Activated CD4-positive, alpha-beta T cell treated with anti-CD3 and anti-CD28 coated beads, Interleukin-2, amount 10 ng/mL, durations not matched to agents 24 days and 14 days (primary cell): ENCODE measurements around the gene OPCML. TPM values are rescaled to one million over a fixed set of nuclear protein-coding genes. Genes with fewer than 3 reads are reported as not detected.

ENCODE experiments used
- DNase-seq: peaks from one replicate; pipeline ENCODE4 v3.0.0; 2022
- H3K27ac Mint-ChIP-seq: one replicate; pipeline ENCODE4 v1.8.0; 2022; ENCODE audit warnings: mild to moderate bottlenecking, mixed read lengths
- H3K27me3 Mint-ChIP-seq: one replicate; pipeline ENCODE4 v1.8.0; 2022; ENCODE audit warnings: mixed read lengths
- H3K36me3 Mint-ChIP-seq: one replicate; pipeline ENCODE4 v1.8.0; 2022; ENCODE audit warnings: low read depth, mild to moderate bottlenecking, mixed read lengths
- H3K4me1 Mint-ChIP-seq: one replicate; pipeline ENCODE4 v1.8.0; 2021; ENCODE audit warnings: mixed read lengths
- H3K4me3 Mint-ChIP-seq: one replicate; pipeline ENCODE4 v1.8.0; 2022; ENCODE audit warnings: mild to moderate bottlenecking, moderate library complexity, mixed read lengths
- H3K9me3 Mint-ChIP-seq: one replicate; pipeline ENCODE4 v1.8.0; 2021; ENCODE audit warnings: mixed read lengths
- intact Hi-C: fragments of 100-400 bp; cut with micrococcal nuclease; formaldehyde crosslinking; loops from one replicate; pipeline ENCODE4 v1.15.1; 2023
- total RNA-seq: library from RNA; stranded (reverse); gene quantifications from 2 replicates; pipeline ENCODE4 v1.2.3, GENCODE V29; 2022

The OPCML gene
- total RNA-seq, 1 donor from 2014 or later, result not detected

DNA sequence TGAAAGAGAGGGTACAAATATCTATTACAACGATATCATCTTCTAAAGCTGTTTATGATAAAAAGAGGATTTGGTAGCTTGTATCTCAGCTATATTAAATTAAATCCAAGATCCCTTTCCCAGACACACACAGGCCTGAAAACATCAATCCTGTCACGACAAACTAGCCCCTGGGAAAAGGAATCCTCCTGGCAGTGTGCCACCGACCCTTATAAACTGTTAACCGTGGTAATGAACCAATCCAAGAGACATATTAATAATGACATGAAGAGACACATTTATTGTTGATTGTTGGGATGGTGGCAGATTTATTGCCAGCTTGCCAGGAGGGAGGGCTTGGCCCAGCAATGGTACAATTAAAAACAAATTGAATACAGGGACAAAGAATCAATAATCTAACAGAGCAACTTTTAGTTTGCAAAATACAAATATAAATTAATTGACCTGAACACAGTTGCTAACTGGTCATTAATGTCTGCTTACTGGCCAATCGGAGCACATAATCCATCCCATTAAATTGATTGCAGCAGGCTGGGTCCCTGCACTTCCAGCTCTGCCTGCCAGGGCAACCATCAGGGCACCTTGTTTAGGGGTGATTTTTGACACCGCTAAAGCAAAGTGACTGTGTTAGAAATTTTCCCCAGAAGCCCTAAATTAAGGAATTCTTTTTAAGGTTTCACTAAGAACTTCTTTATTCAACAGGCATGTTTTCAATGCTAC is 887.6 kb downstream of the OPCML start:
- Mint-ChIP-seq H3K27me3 (no peaks in the 10 kb centered on the region), H3K4me3 (no peak overlapping the region), H3K9me3 (peaks cover 3% of the 10 kb centered on the region), H3K36me3 (no peaks in the 10 kb centered on the region), H3K4me1 (no peaks in the 10 kb centered on the region), H3K27ac (no peak overlapping the region)
- intact Hi-C loops, result no loop called here
- no peak for DNase-seq

DNA sequence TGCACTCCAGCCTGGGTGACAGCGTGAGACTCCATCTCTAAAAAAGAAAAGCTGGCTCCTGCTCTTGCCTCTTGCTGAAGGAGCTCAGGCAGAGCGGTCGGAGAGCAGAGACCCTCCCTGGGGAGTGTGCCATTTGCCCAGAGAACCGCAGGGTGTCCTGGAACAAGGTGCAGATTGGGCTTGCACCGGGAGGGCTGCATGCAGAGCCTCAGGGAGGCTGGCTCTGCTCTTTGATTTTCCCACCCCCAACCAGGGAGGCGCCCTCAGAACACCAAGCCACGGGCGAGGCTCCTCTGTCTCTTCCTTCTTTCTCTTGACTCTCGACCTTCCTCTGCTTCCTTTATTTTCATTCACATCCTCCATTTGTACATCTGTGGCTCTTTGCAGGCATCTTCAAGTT is 889.1 kb downstream of the OPCML start:
- Mint-ChIP-seq H3K27ac (no peak overlapping the region), H3K9me3 (peaks cover 3% of the 10 kb centered on the region), H3K4me1 (no peaks in the 10 kb centered on the region), H3K27me3 (no peaks in the 10 kb centered on the region), H3K4me3 (no peak overlapping the region), H3K36me3 (no peaks in the 10 kb centered on the region)
- intact Hi-C loops, result no loop called here
- no peak for DNase-seq

DNA sequence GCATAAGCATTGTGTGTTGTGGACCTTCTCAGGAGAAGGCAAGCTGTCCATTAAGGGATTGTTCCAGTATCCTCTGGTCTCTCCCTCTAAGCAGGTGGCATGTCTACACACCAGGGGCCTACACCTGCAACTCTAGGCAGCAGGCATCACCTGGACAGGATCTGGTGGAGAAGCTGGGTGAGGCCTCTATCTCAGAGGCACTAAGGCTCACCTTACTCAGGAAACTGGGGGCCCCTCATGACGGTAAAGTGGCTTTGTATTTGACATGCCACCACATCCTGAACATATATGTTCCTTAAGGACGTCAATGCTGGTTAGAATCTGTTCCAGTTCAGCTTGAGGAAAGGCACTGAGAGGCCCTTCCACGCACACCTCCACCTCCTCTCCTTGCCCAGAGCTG is 891.3 kb downstream of the OPCML start:
- no peaks in the 10 kb centered on the region for H3K27me3 Mint-ChIP-seq

DNA sequence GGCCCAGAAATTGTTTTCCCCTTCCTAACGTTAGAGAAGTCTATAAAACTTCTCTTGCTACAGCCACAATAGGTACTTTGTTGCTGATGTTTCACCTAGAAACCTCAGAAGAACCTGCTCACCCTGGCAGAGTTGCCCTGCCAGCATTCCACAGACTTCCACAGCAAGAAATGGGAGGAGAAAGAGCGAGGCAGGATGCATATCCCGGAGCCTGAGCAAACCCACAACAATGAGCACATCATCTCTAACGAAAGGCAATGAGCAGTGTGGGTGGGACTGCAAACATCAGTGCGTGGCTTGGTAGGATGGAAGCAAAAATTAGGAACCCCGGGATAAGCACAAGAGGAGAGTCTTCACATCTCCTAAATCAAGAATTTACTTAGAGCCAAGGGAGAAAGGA is 892.3 kb downstream of the OPCML start:
- Mint-ChIP-seq H3K36me3 (no peaks in the 10 kb centered on the region), H3K27ac (no peak overlapping the region), H3K4me1 (no peaks in the 10 kb centered on the region), H3K27me3 (no peaks in the 10 kb centered on the region), H3K4me3 (no peak overlapping the region), H3K9me3 (no peaks in the 10 kb centered on the region)
- intact Hi-C loops, result no loop called here
- no peak for DNase-seq

More for the DNA sequence above, 891.3 kb downstream of the OPCML start:
- H3K4me3 Mint-ChIP-seq, result no peak overlapping the region
- no peaks in the 10 kb centered on the region for H3K4me1 Mint-ChIP-seq
- H3K36me3 Mint-ChIP-seq, result no peaks in the 10 kb centered on the region
- no peak overlapping the region for H3K27ac Mint-ChIP-seq
- peaks cover 3% of the 10 kb centered on the region for H3K9me3 Mint-ChIP-seq
- no peak for DNase-seq
- intact Hi-C loops, result no loop called here

DNA sequence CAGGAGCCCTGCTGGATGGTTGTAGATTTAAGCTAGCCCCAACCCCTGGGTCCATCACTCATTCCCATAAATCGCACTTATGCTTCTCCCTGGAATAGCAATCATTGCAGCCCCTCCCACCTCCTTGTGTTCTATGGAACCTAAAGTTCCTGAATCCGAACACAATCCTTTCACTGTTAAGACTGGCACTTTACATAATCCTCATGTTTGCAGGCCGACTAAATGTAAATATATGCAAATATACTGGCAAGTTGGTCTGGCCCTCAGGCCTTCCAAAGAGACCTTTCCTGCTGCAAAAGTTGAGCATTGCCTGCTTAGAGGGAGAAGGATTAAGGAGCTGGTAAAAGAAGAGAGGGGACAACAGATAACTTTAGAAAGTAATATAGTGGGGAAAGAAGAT is 892.9 kb downstream of the OPCML start:
- H3K9me3 Mint-ChIP-seq, result no peaks in the 10 kb centered on the region
- DNase-seq, result no peak
- no peak overlapping the region for H3K27ac Mint-ChIP-seq
- H3K27me3 Mint-ChIP-seq, result no peaks in the 10 kb centered on the region
- intact Hi-C loops, result no loop called here
- H3K4me1 Mint-ChIP-seq, result no peaks in the 10 kb centered on the region
- H3K36me3 Mint-ChIP-seq, result no peaks in the 10 kb centered on the region
- H3K4me3 Mint-ChIP-seq, result no peak overlapping the region

DNA sequence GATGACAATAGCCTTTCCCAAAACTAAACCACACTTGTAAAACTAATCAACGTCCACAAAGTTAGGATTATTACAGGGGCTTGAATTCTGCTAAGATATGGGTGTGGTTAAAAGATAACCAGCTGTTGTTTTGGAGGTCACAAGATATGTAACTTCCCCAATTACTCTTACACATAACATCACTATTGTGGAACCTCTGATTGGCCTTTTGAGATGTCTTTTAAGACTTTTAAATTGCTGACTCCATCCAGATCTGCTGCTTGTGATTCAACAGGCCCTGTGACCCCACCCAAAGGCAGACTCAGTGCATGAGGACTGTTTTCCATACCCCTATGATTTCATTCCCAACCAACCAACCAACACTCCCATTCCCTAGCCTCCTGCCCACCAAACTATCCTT is 893.9 kb downstream of the OPCML start:
- H3K36me3 Mint-ChIP-seq, result no peaks in the 10 kb centered on the region
- no peaks in the 10 kb centered on the region for H3K27me3 Mint-ChIP-seq
- no peaks in the 10 kb centered on the region for H3K4me1 Mint-ChIP-seq
- no peak overlapping the region for H3K4me3 Mint-ChIP-seq
- H3K27ac Mint-ChIP-seq, result no peak overlapping the region
- DNase-seq, result no peak
- intact Hi-C loops, result no loop called here
- H3K9me3 Mint-ChIP-seq, result no peaks in the 10 kb centered on the region

DNA sequence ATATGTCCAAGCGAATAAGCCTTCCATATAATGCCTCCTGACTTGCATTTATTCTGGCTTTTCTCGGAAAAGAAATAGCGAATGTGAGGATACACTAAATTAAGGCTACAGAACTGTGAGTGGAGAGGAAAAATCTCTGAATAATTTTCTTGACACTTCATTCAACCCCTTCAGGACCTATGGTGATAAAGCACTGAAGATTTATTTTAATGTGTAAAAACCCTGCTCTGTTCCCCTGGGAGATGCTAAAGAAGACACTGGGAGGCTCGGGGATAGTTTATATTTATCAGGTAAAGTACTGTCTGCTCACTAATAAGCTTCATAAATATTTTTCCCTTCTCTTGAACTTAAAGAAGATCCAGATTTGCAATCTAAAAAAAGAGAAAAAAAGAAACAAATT is 895.8 kb downstream of the OPCML start:
- intact Hi-C loops, result no loop called here
- H3K9me3 Mint-ChIP-seq, result no peaks in the 10 kb centered on the region
- no peak overlapping the region for H3K27ac Mint-ChIP-seq

DNA sequence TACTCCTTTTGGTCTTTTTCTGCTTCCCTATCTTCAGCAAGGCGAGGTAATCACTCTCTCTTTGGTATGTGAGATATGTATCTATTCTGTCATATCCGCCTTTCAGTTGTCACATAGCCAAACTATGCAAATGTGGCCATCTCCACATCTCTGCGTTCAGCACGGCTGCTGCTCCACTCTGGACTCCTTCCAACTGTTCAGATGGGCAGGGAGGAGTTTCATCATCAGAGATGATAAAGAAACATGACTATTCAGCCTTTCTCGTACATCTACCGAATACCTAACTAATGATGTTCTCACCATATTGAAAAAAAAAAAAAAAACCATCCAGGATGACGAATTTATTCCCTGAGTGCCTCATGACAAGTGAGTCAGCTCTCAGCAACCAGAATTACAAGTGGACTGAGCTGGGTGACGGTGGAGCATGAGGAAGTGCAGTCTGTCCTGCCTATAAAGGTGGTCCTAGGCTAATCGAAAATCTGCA is 899.6 kb downstream of the OPCML start:
- Mint-ChIP-seq H3K27me3 (no peaks in the 10 kb centered on the region), H3K4me3 (no peak overlapping the region), H3K27ac (no peak overlapping the region), H3K36me3 (no peaks in the 10 kb centered on the region), H3K9me3 (no peaks in the 10 kb centered on the region), H3K4me1 (no peaks in the 10 kb centered on the region)
- no peak for DNase-seq
- intact Hi-C loops, result no loop called here

More for the DNA sequence above, 895.8 kb downstream of the OPCML start:
- no peak for DNase-seq
- H3K4me3 Mint-ChIP-seq, result no peak overlapping the region
- no peaks in the 10 kb centered on the region for H3K27me3 Mint-ChIP-seq
- H3K36me3 Mint-ChIP-seq, result no peaks in the 10 kb centered on the region
- H3K4me1 Mint-ChIP-seq, result no peaks in the 10 kb centered on the region

DNA sequence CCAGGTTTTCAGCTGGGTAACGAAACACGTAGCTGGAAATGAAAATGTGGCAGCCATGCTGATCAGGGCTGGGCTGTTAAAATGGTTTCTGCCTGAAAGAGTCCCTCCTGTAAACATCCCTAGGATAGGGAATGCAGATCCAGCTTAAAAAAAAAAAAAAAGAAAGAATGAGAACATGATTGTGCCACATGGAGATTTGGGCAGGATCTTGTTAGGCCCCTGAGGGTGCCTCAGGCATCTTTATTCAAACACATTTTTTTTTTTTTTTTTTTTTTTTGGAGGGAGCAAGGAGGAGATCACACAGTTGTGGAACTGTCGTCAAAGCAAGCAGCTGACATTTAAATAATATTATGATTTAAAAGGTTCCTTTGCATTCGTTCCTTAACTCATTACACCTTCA is 900.3 kb downstream of the OPCML start:
- H3K9me3 Mint-ChIP-seq, result no peaks in the 10 kb centered on the region
- no peaks in the 10 kb centered on the region for H3K27me3 Mint-ChIP-seq
- H3K27ac Mint-ChIP-seq, result no peak overlapping the region
- no peaks in the 10 kb centered on the region for H3K4me1 Mint-ChIP-seq
- DNase-seq, result no peak
- H3K36me3 Mint-ChIP-seq, result no peaks in the 10 kb centered on the region
- H3K4me3 Mint-ChIP-seq, result no peak overlapping the region
- intact Hi-C loops, result no loop called here

DNA sequence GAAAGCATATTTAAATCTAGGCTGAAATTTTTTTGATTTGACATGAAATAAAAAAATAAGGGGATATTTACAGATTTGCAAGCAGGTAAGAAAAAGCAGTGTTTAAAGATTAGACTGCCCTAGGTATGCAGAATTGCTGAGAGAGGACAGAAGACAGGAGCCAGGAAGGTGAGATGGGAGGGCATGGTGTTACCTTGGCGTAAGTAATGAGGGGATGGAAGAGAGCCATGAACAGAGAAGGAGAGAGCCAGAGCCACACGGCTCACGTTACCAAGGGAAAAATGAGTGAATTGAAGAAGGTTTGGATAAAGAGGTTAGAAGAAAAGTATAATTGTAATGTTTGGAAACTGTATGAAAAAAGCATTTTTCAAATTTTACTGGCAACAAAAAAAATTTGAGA is 904.3 kb downstream of the OPCML start:
- Mint-ChIP-seq H3K27me3 (no peaks in the 10 kb centered on the region), H3K36me3 (no peaks in the 10 kb centered on the region), H3K9me3 (no peaks in the 10 kb centered on the region), H3K27ac (no peak overlapping the region), H3K4me1 (no peaks in the 10 kb centered on the region), H3K4me3 (no peak overlapping the region)
- intact Hi-C loops, result no loop called here
- DNase-seq, result no peak

DNA sequence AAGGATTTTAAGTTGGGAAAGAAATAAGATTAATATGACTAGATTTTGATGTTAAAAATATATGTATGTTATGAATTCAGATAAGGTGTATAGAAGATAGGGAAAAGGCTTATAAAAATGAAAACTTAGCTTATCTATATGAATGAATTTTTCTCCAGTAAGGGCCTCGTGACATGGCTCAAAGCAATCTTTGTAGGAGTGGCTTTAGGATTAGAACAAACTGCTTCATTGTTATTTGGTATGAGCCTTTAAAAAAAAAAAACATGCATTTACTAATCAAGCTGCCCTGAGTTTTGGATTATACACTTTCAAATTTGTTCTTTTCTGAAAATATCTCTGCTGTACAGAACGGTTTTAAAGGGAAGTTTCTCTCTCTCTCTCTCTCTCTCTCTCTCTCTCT is 905.9 kb downstream of the OPCML start:
- DNase-seq, result no peak
- H3K36me3 Mint-ChIP-seq, result no peaks in the 10 kb centered on the region
- H3K27ac Mint-ChIP-seq, result no peak overlapping the region
- H3K4me1 Mint-ChIP-seq, result no peaks in the 10 kb centered on the region
- no peaks in the 10 kb centered on the region for H3K9me3 Mint-ChIP-seq
- intact Hi-C loops, result no loop called here
- no peaks in the 10 kb centered on the region for H3K27me3 Mint-ChIP-seq
- H3K4me3 Mint-ChIP-seq, result no peak overlapping the region

DNA sequence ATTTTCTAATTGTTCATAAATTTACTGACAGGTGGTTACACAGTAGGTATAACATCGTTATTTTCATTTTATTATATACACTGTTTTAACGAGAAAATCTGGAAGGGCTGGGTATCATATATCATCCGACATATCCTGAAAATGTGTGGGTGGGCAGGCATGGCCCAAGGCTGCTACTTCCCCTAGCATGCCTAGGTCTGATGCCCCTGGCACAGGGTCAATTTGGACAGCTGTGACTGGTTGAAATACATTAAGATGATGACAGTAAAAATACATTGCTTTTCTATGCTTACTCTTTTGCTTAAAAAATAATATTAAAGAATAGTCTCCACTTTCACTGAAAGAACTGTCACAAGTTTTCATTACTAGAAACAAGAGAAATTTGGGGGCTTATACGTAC is 908.8 kb downstream of the OPCML start:
- Mint-ChIP-seq H3K9me3 (no peaks in the 10 kb centered on the region), H3K27me3 (no peaks in the 10 kb centered on the region), H3K4me1 (no peaks in the 10 kb centered on the region), H3K4me3 (no peak overlapping the region), H3K27ac (no peak overlapping the region), H3K36me3 (no peaks in the 10 kb centered on the region)
- intact Hi-C loops, result no loop called here
- DNase-seq, result no peak

DNA sequence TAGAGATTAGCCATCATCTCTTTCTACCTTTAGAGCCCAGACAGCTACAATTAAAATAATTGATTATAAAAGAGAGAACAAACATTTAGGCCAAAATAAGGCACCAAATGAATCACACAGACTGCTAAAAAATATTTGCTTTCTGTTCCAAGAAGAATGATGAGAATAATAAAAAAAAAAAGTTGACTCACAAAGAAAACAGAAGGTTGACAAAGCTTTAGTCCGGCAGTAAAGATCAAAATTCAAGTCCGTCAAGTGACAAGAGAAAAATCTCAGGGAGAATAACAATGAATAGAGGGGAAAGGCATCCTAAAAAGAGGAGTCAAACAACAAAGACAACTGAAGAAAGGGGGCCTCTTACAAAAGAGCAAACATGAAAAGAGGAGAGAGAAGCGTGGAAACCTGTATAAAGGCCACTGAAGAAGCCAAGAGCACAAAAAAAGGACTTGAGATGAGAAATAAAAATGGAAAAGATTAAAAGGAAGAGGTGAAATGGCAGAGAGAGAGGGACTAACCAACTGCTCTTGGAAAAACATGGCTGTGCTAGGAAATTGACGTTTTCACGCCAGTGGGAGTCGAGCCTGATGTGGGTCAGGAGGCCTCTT is 910.2 kb downstream of the OPCML start:
- Mint-ChIP-seq H3K27me3 (no peaks in the 10 kb centered on the region), H3K9me3 (peaks cover 3% of the 10 kb centered on the region), H3K36me3 (no peaks in the 10 kb centered on the region), H3K27ac (no peak overlapping the region), H3K4me1 (no peaks in the 10 kb centered on the region), H3K4me3 (no peak overlapping the region)
- DNase-seq, result no peak
- intact Hi-C loops, result no loop called here

DNA sequence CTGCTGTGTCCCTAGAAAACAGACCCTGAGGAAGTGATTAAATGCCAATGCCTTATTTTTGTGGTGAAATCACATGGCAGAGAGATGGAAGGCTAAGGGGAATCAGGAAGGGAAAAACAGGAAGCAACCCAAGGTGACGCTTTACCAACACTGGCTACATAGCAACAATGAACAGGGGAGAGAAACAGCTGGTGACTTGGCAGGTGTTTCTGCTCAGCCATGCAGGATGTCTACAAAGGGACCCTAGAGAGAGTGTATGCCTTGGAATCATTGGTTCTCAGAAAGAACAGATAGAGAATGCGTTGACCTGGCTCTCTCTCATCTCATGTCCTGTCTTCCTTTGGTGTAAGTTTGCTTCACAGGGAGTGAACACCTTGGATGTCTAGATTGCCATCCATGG is 911.9 kb downstream of the OPCML start:
- Mint-ChIP-seq H3K4me1 (no peaks in the 10 kb centered on the region), H3K36me3 (no peaks in the 10 kb centered on the region), H3K27me3 (no peaks in the 10 kb centered on the region), H3K27ac (no peak overlapping the region), H3K9me3 (peaks cover 3% of the 10 kb centered on the region), H3K4me3 (no peak overlapping the region)
- no peak for DNase-seq
- intact Hi-C loops, result no loop called here

DNA sequence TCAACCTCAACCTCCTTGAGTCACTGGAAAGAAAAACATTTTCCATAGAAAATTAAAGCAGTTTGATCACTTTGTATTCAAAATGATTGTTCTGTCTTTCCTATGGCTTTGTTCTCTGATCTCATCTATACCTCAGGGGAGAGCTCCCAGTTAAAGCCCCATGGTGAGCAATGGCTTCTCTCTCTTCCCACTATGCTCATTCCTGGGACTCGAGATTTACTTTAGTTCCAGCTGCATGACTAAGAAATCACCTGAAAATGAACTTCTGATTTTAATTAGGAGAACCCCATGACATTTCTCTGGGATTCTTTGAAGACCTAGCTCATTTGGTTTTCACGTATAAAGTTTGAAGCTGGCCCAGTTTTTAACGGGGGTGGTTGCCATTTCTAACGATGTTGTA is 921.5 kb downstream of the OPCML start:
- no peak for DNase-seq
- no peaks in the 10 kb centered on the region for H3K4me1 Mint-ChIP-seq
- no peak overlapping the region for H3K27ac Mint-ChIP-seq
- H3K4me3 Mint-ChIP-seq, result no peak overlapping the region
- intact Hi-C loops, result no loop called here
- H3K36me3 Mint-ChIP-seq, result no peaks in the 10 kb centered on the region
- peaks cover 4% of the 10 kb centered on the region for H3K9me3 Mint-ChIP-seq
- no peaks in the 10 kb centered on the region for H3K27me3 Mint-ChIP-seq
